ENCODE measurements around the gene FGFBP1. TPM values are rescaled to one million over a fixed set of nuclear protein-coding genes. Genes with fewer than 3 reads are reported as not detected.

Gene FGFBP1
- total RNA-seq, 1 donor from 2014 or later = not detected

DNA sequence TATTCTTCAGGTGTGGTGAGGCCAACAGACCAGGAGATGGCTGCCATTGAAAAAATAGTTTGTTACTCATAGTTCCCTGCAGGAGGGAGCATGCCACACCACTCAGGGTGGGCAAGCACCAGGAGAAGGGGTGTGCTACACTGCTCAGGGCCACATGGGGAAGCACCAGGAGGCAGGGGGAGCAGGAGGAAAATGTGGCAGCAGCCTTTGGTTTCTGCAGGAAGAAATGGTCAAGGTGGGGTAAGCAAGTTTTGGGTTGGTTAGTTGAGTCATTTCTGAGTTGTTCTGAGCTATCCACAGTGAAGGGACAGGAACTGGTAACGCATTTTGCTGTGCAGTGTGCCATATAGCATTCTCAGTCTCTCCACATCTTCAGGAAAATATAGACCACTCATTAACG lies 23.8 kb downstream of the FGFBP1 start:
- ATAC-seq (ENCODE audit: low read depth) (no peak), DNase-seq (no peak)
- Mint-ChIP-seq H3K27me3 (peaks cover 8% of the 10 kb centered on the region), H3K36me3 (ENCODE audit: low read depth) (no peaks in the 10 kb centered on the region), H3K9me3 (peaks cover 5% of the 10 kb centered on the region), H3K4me3 (no peak overlapping the region), H3K27ac (no peak overlapping the region), H3K4me1 (no peaks in the 10 kb centered on the region)
- intact Hi-C loops (cut with micrococcal nuclease) = no loop called here
- TF ChIP-seq, protein P1, sequence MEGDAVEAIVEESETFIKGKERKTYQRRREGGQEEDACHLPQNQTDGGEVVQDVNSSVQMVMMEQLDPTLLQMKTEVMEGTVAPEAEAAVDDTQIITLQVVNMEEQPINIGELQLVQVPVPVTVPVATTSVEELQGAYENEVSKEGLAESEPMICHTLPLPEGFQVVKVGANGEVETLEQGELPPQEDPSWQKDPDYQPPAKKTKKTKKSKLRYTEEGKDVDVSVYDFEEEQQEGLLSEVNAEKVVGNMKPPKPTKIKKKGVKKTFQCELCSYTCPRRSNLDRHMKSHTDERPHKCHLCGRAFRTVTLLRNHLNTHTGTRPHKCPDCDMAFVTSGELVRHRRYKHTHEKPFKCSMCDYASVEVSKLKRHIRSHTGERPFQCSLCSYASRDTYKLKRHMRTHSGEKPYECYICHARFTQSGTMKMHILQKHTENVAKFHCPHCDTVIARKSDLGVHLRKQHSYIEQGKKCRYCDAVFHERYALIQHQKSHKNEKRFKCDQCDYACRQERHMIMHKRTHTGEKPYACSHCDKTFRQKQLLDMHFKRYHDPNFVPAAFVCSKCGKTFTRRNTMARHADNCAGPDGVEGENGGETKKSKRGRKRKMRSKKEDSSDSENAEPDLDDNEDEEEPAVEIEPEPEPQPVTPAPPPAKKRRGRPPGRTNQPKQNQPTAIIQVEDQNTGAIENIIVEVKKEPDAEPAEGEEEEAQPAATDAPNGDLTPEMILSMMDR (IDR thresholded peaks at IDR 0.05) = no peak
- CTCF ChIA-PET = no interaction called here
- POLR2A ChIA-PET = no interaction called here

DNA sequence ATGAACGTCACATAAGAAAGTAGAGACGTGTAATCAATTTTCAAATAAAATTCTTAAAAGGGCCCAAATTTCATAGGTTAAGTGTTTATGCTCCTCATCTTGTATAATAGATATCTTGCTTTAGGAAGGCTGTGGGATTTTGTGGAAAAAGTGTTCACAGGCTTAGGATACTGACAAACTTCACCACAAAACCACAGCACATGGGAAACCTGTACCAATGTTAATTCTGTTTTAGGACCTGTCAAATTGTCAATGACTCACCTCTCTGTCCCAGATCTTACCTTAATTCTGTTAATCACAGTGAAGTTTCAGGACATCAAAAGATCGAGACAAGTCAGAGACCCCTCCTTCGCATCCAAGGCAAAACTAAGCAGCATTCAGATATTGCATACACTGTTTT lies 24.2 kb downstream of the FGFBP1 start:
- ChIA-PET CTCF (no interaction called here), POLR2A (no interaction called here)
- Mint-ChIP-seq H3K4me1 (no peaks in the 10 kb centered on the region), H3K9me3 (peaks cover 5% of the 10 kb centered on the region), H3K27me3 (peaks cover 8% of the 10 kb centered on the region), H3K4me3 (no peak overlapping the region), H3K36me3 (ENCODE audit: low read depth) (no peaks in the 10 kb centered on the region), H3K27ac (no peak overlapping the region)
- no peak for DNase-seq
- intact Hi-C loops (cut with micrococcal nuclease) = no loop called here
- TF ChIP-seq, protein P1 (IDR thresholded peaks at IDR 0.05) = no peak
- ATAC-seq (ENCODE audit: low read depth) = no peak

DNA sequence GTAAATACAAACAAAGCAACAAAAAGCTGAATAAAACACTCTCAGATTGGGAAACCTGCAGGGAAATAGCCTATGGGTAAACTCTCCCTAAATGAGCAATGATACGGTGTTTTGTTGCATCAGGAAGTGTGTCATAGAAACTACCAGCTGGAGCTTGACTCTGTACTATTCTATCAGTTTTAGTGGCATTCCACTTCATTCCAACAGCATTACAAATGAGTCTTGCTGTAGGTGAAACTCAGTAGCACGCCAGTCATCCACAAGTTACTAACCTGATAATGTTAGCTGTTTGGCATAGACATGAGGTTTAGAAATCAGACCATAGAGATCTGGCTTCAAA lies 24.9 kb downstream of the FGFBP1 start:
- TF ChIP-seq, protein P1 (IDR thresholded peaks at IDR 0.05) = no peak
- Mint-ChIP-seq H3K9me3 (peaks cover 5% of the 10 kb centered on the region), H3K36me3 (ENCODE audit: low read depth) (no peaks in the 10 kb centered on the region), H3K27me3 (peaks cover 7% of the 10 kb centered on the region), H3K4me3 (no peak overlapping the region), H3K27ac (no peak overlapping the region), H3K4me1 (no peaks in the 10 kb centered on the region)
- no peak for ATAC-seq (ENCODE audit: low read depth)
- CTCF ChIA-PET = no interaction called here
- intact Hi-C loops (cut with micrococcal nuclease) = no loop called here
- POLR2A ChIA-PET = no interaction called here
- DNase-seq = no peak

DNA sequence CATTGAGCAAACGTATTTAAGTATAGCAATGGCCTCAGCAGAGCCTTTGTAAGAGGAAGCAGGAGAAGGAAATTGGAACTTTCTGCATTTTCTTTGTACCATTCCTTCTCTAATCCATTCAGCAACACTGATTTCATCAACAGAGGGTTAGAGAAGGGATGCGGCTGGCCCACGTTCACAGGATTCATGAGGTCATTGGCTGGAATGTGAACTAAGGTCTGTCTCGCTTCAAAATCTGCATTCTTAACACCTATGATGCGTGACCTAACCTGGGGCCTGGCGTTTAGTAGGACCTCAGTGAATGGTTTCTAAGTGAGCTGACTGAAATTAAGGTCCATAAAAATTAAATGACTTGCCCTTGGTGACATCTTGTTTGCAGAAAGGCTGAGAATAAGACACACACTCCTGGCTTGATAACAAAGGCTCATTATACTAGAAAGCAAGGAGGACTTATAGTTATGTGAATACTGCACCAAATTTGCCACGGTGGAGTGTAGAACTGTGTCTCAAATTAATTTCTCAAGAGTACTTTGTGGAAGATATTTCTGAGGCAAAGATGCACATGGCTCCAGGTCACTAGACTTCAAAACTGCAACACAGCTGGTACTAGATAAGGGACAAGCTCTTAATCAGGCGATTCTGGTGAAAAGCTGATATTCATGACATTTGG lies 25.4 kb downstream of the FGFBP1 start:
- H3K27me3 Mint-ChIP-seq = peaks cover 5% of the 10 kb centered on the region

DNA sequence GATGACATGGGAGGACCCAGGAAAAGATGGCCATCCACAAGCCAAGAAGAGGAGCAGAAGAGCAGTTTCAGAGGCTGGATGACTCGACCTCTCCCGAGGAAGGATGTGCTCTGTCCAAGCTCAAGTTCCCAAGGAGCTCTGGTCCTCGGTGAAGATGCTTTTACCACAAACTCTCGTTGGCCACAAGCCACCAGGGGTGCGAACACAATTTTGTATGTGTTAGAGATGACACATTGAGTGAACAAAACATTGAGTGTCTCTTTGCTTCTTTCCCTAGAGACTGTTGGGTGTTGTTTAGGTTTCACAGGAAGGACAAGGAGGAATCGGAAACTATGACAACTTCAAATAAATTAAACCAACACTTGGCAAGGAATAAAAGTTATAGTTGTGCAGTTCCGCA lies 26.3 kb downstream of the FGFBP1 start:
- peaks cover 5% of the 10 kb centered on the region for H3K9me3 Mint-ChIP-seq
- intact Hi-C loops (cut with micrococcal nuclease) = no loop called here
- no peak overlapping the region for H3K4me3 Mint-ChIP-seq
- H3K27me3 Mint-ChIP-seq = peaks cover 5% of the 10 kb centered on the region
- TF ChIP-seq, protein P1 (IDR thresholded peaks at IDR 0.05) = no peak
- no peak for DNase-seq
- no peak overlapping the region for H3K27ac Mint-ChIP-seq
- CTCF ChIA-PET = no interaction called here
- no peaks in the 10 kb centered on the region for H3K36me3 Mint-ChIP-seq (ENCODE audit: low read depth)
- ATAC-seq (ENCODE audit: low read depth) = no peak
- H3K4me1 Mint-ChIP-seq = no peaks in the 10 kb centered on the region
- POLR2A ChIA-PET = no interaction called here

More for the DNA sequence above, 25.4 kb downstream of the FGFBP1 start:
- Mint-ChIP-seq H3K4me1 (no peaks in the 10 kb centered on the region), H3K4me3 (no peak overlapping the region), H3K9me3 (peaks cover 5% of the 10 kb centered on the region), H3K27ac (no peak overlapping the region), H3K36me3 (ENCODE audit: low read depth) (no peaks in the 10 kb centered on the region)
- ChIA-PET CTCF (no interaction called here), POLR2A (no interaction called here)
- ATAC-seq (ENCODE audit: low read depth) = no peak
- intact Hi-C loops (cut with micrococcal nuclease) = no loop called here
- DNase-seq = no peak
- TF ChIP-seq, protein P1 (IDR thresholded peaks at IDR 0.05) = no peak
